H1 (cell line): ENCODE results near the gene HES2. TPM values are rescaled to one million over a fixed set of nuclear protein-coding genes. Genes with fewer than 3 reads are reported as not detected.

Source experiments
- CTCF ChIA-PET: fragments of 300-600 bp; sonication (Branson Sonifier 250); formaldehyde crosslinking; loops from one replicate; lab custom pipeline; 2021; ENCODE audit not compliant: partially characterized antibody; lab: Charles Lee
- POLR2A ChIA-PET: fragments of 300-600 bp; sonication (Branson Sonifier 250); formaldehyde crosslinking; loops from one replicate; lab custom pipeline; 2021; ENCODE audit warnings: inconsistent platforms; ENCODE audit not compliant: partially characterized antibody; lab: Charles Lee
- DNase-seq, 2 experiments: peaks; one replicate each; pipeline versions ENCODE4 v3.0.0 to v3.0.0-alpha.2; 2010 to 2022; ENCODE audit warnings: low spot score in 2 of 2, low read depth in 1 of 2, mixed read lengths in 1 of 2
- FAIRE-seq: peaks from 2 replicates; lab custom pipeline; 2011; peaks lifted over from hg19 to GRCh38; lab: Jason Lieb, UNC
- H2AFZ ChIP-seq: 2 replicates; pipeline ENCODE4 v1.8.1; 2012; ENCODE audit warnings: low read length, inconsistent platforms
- H2AK5ac ChIP-seq: 2 replicates; pipeline ENCODE4 v1.6.1; 2013; ENCODE audit warnings: low read depth, low read length
- H2BK120ac ChIP-seq: replicated peaks from 2 replicates; pipeline ENCODE3; 2013; ENCODE audit warnings: low read depth, low read length, inconsistent platforms
- H2BK12ac ChIP-seq: 2 replicates; pipeline ENCODE4 v1.6.1; 2013; ENCODE audit warnings: low read depth, low read length
- H2BK15ac ChIP-seq: 2 replicates; pipeline ENCODE4 v1.6.1; 2013; ENCODE audit warnings: low read length
- H2BK20ac ChIP-seq: 2 replicates; pipeline ENCODE4 v1.6.1; 2013; ENCODE audit warnings: low read length
- H2BK5ac ChIP-seq: 2 replicates; pipeline ENCODE4 v1.6.1; 2013; ENCODE audit warnings: low read depth, low read length
- H3K14ac ChIP-seq: 2 replicates; pipeline ENCODE4 v1.6.1; 2013; ENCODE audit warnings: inconsistent platforms; ENCODE audit not compliant: insufficient read length
- H3K18ac ChIP-seq: 2 replicates; pipeline ENCODE4 v1.6.1; 2013; ENCODE audit warnings: low read length; ENCODE audit errors: extremely low read depth
- H3K23ac ChIP-seq: 2 replicates; pipeline ENCODE4 v1.6.1; 2013; ENCODE audit warnings: inconsistent platforms; ENCODE audit not compliant: insufficient read length
- H3K23me2 ChIP-seq: 2 replicates; pipeline ENCODE4 v1.6.1; 2013; ENCODE audit warnings: low read depth, low read length
- H3K27ac ChIP-seq: 2 replicates; pipeline ENCODE4 v1.6.1; 2011; ENCODE audit warnings: low read depth, low read length, inconsistent platforms
- H3K27me3 ChIP-seq, 4 experiments: replicated peaks in 1 of 4; 1 replicate in 1 of 4; 2 replicates in 3 of 4; pipeline versions ENCODE4 v1.6.1 to v1.8.1; 2011 to 2013; ENCODE audit warnings: low read length in 3 of 4, mild to moderate bottlenecking in 3 of 4, inconsistent platforms in 2 of 4, mixed read lengths in 2 of 4, moderate library complexity in 1 of 4; ENCODE audit not compliant: control insufficient read depth in 3 of 4, insufficient read depth in 3 of 4; ENCODE audit errors: extremely low read depth in 1 of 4
- H3K36me3 ChIP-seq, 4 experiments: 2 replicates each; pipeline versions ENCODE4 v1.6.1 to v1.8.1; 2011 to 2013; ENCODE audit warnings: mild to moderate bottlenecking in 4 of 4, low read length in 3 of 4, moderate library complexity in 2 of 4, control low read depth in 1 of 4, inconsistent platforms in 1 of 4; ENCODE audit not compliant: insufficient read depth in 4 of 4, control insufficient read depth in 2 of 4
- H3K4ac ChIP-seq: replicated peaks from 2 replicates; pipeline ENCODE3; 2013; ENCODE audit warnings: low read length, low read depth, mixed read lengths, inconsistent platforms; ENCODE audit not compliant: insufficient read length
- H3K4me1 ChIP-seq, 4 experiments: replicated peaks in 1 of 4; 1 replicate in 1 of 4; 2 replicates in 3 of 4; pipeline versions ENCODE4 v1.6.1 to v1.8.1; 2011 to 2013; ENCODE audit warnings: low read length in 3 of 4, inconsistent platforms in 2 of 4, mixed read lengths in 1 of 4; ENCODE audit not compliant: insufficient read depth in 4 of 4, control insufficient read depth in 3 of 4
- H3K4me2 ChIP-seq, 2 experiments: 2 replicates each; pipeline versions ENCODE4 v1.6.1 to v1.8.1; 2011 to 2013; ENCODE audit warnings: low read depth in 2 of 2, low read length in 2 of 2, control low read depth in 1 of 2, inconsistent platforms in 1 of 2, mild to moderate bottlenecking in 1 of 2; ENCODE audit not compliant: insufficient read depth in 1 of 2
- H3K4me3 ChIP-seq, 4 experiments: fragments of 200-600, 300-600 bp in 1 of 4; sonication (generic), shearing (Covaris generic), sonication (Bioruptor Twin) in 1 of 4; 2 replicates each; pipeline versions ENCODE4 v1.5.1 to v1.8.1; 2011 to 2016; ENCODE audit warnings: low read length in 4 of 4, low read depth in 3 of 4, control low read depth in 2 of 4, inconsistent platforms in 2 of 4, mild to moderate bottlenecking in 2 of 4, mixed read lengths in 1 of 4, moderate library complexity in 1 of 4; ENCODE audit not compliant: insufficient read depth in 2 of 4; ENCODE audit errors: extremely low read depth in 1 of 4
- H3K56ac ChIP-seq: replicated peaks from 2 replicates; pipeline ENCODE3; 2013; ENCODE audit warnings: low read depth, mild to moderate bottlenecking, mixed read lengths, low read length, inconsistent platforms; ENCODE audit not compliant: insufficient read length
- H3K79me1 ChIP-seq: 2 replicates; pipeline ENCODE4 v1.6.1; 2013; ENCODE audit warnings: low read depth, low read length, control low read depth
- H3K79me2 ChIP-seq, 2 experiments: 2 replicates each; pipeline versions ENCODE4 v1.6.1 to v1.8.1; 2012 to 2013; ENCODE audit warnings: low read length in 2 of 2, mild to moderate bottlenecking in 2 of 2, inconsistent platforms in 1 of 2; ENCODE audit not compliant: insufficient read depth in 2 of 2, control insufficient read depth in 1 of 2
- H3K9ac ChIP-seq, 4 experiments: replicated peaks in 1 of 4; 1 replicate in 1 of 4; 2 replicates in 3 of 4; pipeline versions ENCODE4 v1.6.1 to v1.8.1; 2011 to 2013; ENCODE audit warnings: low read depth in 3 of 4, low read length in 3 of 4, control low read depth in 2 of 4, mild to moderate bottlenecking in 2 of 4, moderate library complexity in 2 of 4, inconsistent platforms in 1 of 4; ENCODE audit errors: extremely low read depth in 1 of 4
- H3K9me3 ChIP-seq, 2 experiments: 2 replicates each; pipeline versions ENCODE4 v1.6.1 to v1.8.1; 2012 to 2013; ENCODE audit warnings: mild to moderate bottlenecking in 2 of 2, moderate library complexity in 2 of 2, control low read depth in 1 of 2, inconsistent platforms in 1 of 2, low read depth in 1 of 2, low read length in 1 of 2, mixed read lengths in 1 of 2; ENCODE audit not compliant: insufficient read depth in 2 of 2
- H4K20me1 ChIP-seq, 2 experiments: replicated peaks in 1 of 2; 2 replicates each; pipeline versions ENCODE3 to v1.8.1; 2011 to 2013; ENCODE audit warnings: inconsistent platforms in 2 of 2, low read length in 2 of 2, mild to moderate bottlenecking in 1 of 2; ENCODE audit not compliant: insufficient read depth in 2 of 2, control insufficient read depth in 1 of 2
- H4K5ac ChIP-seq: 2 replicates; pipeline ENCODE4 v1.6.1; 2013; ENCODE audit warnings: low read length, low read depth, mixed read lengths, inconsistent platforms; ENCODE audit not compliant: insufficient read length
- H4K8ac ChIP-seq: 2 replicates; pipeline ENCODE4 v1.8.0; 2013; ENCODE audit warnings: mild to moderate bottlenecking, moderate library complexity, low read length, inconsistent platforms; ENCODE audit not compliant: insufficient read depth; ENCODE audit errors: extremely low read depth
- H4K91ac ChIP-seq: replicated peaks from 2 replicates; pipeline ENCODE3; 2013; ENCODE audit warnings: low read length, mixed read lengths, inconsistent platforms; ENCODE audit not compliant: insufficient read length
- BACH1 ChIP-seq: IDR thresholded peaks from 2 replicates; pipeline ENCODE4 v1.6.1; 2012; ENCODE audit warnings: low read length, improper control_type of control experiment
- CHD2 ChIP-seq: IDR thresholded peaks from 2 replicates; pipeline ENCODE4 v1.6.1; 2012; ENCODE audit warnings: low read length, improper control_type of control experiment
- FOSL1 ChIP-seq: IDR thresholded peaks from 2 replicates; pipeline ENCODE4 v1.6.1; 2011; ENCODE audit warnings: mild to moderate bottlenecking, low read depth, low read length, moderate library complexity; ENCODE audit not compliant: insufficient read depth
- JUN ChIP-seq: IDR thresholded peaks from 2 replicates; pipeline ENCODE4 v1.6.1; 2011; ENCODE audit warnings: low read depth, mild to moderate bottlenecking, improper control_type of control experiment, low read length
- NANOG ChIP-seq: IDR thresholded peaks from 2 replicates; pipeline ENCODE4 v1.6.1; 2011; ENCODE audit warnings: low read length, low read depth, mild to moderate bottlenecking, inconsistent platforms; ENCODE audit not compliant: insufficient read depth, poor library complexity, severe bottlenecking
- POU5F1 ChIP-seq: IDR thresholded peaks from 2 replicates; pipeline ENCODE4 v1.6.1; 2011; ENCODE audit warnings: low read depth, mild to moderate bottlenecking, low read length, moderate library complexity
- RAD21 ChIP-seq, 2 experiments: IDR thresholded peaks in 1 of 2; conservative IDR thresholded peaks in 1 of 2; 2 replicates each; pipeline ENCODE4 v1.6.1; 2011; ENCODE audit warnings: low read depth in 2 of 2, low read length in 2 of 2, improper control_type of control experiment in 1 of 2, inconsistent platforms in 1 of 2, mild to moderate bottlenecking in 1 of 2, moderate library complexity in 1 of 2
- RBBP5 ChIP-seq: IDR thresholded peaks from 2 replicates; pipeline ENCODE4 v1.7.1; 2012; ENCODE audit warnings: low read depth, mild to moderate bottlenecking, inconsistent platforms, low read length, moderate library complexity, borderline replicate concordance
- SP2 ChIP-seq: IDR thresholded peaks from 2 replicates; pipeline ENCODE4 v1.6.1; 2012; ENCODE audit warnings: mild to moderate bottlenecking, low read length, inconsistent platforms
- SUZ12 ChIP-seq: fragments of 200-600 bp; sonication (generic); IDR thresholded peaks from 2 replicates; pipeline ENCODE4 v1.6.1; 2012; ENCODE audit warnings: mild to moderate bottlenecking, inconsistent platforms, low read length, moderate library complexity, mixed read lengths
- WGBS, 2 experiments: shearing (Covaris generic) in 1 of 2; methylation state at CpG; one replicate each; pipeline versions ENCODE4 v1.1.6 to v1.1.7; 2013 to 2015; ENCODE audit warnings: low lambda C conversion rate in 2 of 2, mixed read lengths in 2 of 2, inconsistent platforms in 1 of 2, low coverage in 1 of 2, missing lambda C conversion rate in 1 of 2; ENCODE audit not compliant: insufficient replicate concordance in 2 of 2, insufficient coverage in 1 of 2, insufficient read length in 1 of 2; ENCODE audit errors: extremely low coverage in 1 of 2, missing lambda C conversion rate in 1 of 2; 5-methylcytosine and 5-hydroxymethylcytosine counted together
- polyA plus RNA-seq, 7 experiments: library from polyadenylated mRNA; depleted of rRNA in 3 of 7; stranded (reverse) in 5 of 7; unstranded in 2 of 7; fragments of >200 nt in 5 of 7; fragments of 200-250 nt in 2 of 7; gene quantifications; 1 replicate in 5 of 7; 2 replicates in 1 of 7; 4 replicates in 1 of 7; pipeline versions ENCODE4 v1.2.1 to v1.2.3, GENCODE V29; 2011 to 2013; ENCODE audit warnings: missing spikeins in 2 of 7, mixed read lengths in 2 of 7
- total RNA-seq: library from RNA; stranded (reverse); fragmentation: NEBNext Ultra II Directional; extraction: Animal tissue kit (Norgen Biotek cat#: 25700); gene quantifications from 2 replicates; pipeline ENCODE4 v1.2.1, GENCODE V29; 2021
- TF ChIP-seq, protein P1 (sequence below): IDR thresholded peaks from 2 replicates; pipeline ENCODE4 v1.6.1; 2012; ENCODE audit warnings: inconsistent platforms

HES2 gene
- total and polyA plus RNA-seq, 2 of the 8 experiments (the other 6 are each of a cell fraction or from before 2014, with no cell fraction given), result 0.15 to 0.53 TPM

DNA sequence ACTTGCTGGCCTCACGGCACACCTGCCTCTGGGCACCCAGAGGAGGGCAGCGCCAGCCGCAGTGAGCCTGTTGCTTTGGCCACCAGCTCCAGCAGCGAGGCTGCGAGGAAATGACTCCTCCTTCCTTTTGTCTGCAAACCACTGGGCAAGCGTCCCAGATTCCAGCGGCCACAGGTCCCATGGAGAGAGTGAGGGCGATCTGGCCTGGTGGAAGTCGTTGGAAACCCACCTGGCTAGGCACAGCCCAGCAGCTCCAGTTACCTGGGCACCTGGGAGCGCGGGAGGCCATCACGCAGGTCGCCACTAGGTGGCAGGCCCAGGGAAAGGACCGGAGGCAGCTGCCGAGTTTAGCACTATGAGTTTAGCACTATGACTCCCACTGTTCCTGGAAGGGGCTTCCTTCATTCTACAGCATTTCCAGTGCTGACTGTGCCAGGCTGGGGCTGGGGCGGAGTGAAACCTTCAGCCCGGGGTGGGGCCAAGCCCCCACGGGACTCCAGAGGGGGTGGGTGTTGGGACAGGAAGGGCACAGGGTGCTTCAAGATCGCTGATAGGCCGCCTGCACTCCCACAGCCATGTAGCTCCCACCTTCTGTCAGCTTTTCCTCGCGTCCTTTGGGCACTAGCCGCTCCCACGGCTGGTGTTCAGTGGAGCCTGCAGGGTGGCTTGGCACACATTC, 3.7 kb upstream of the HES2 start:
- Histone ChIP-seq H3K9ac (no peak overlapping the region), H4K8ac (peak overlapping the region; percentile 48), H3K27me3 (peaks cover 63 to 87% (median 79%) of the 10 kb centered on the region in 4 experiments), H3K4me2 (peak overlapping the region; percentile 26 to 67), H2AFZ (no peak overlapping the region), H3K14ac (no peak overlapping the region), H2AK5ac (no peak overlapping the region), H2BK15ac (0 out of 2 replicates have a peak overlapping the region, but pooled peaks have one; percentile 72), H3K23me2 (peaks cover 17% of the 10 kb centered on the region; the same call in 1 of the 2 replicates), H2BK12ac (0 out of 2 replicates have a peak overlapping the region, but pooled peaks have one; percentile 50), H4K5ac (no peak overlapping the region), H3K56ac (no peak overlapping the region), H2BK120ac (peak overlapping the region; percentile 33), H3K27ac (no peak overlapping the region), H3K18ac (no peak overlapping the region), H3K9me3 (no peaks in the 10 kb centered on the region), H3K4ac (no peak overlapping the region), H2BK5ac (no peak overlapping the region), H4K91ac (no peak overlapping the region), H4K20me1 (peaks cover 0 to 7% of the 10 kb centered on the region in 2 experiments), H3K23ac (no peak overlapping the region), H3K4me3 (peak overlapping the region in 3 of 4 experiments; percentile 15 to 52 (median 19); a peak in 5 of 8 replicates), H3K79me1 (no peaks in the 10 kb centered on the region), H2BK20ac (no peak overlapping the region), H3K36me3 (peaks cover 0 to 12% (median 0%) of the 10 kb centered on the region in 4 experiments; a peak in 1 of 8 replicates), H3K79me2 (no peaks in the 10 kb centered on the region), H3K4me1 (peaks cover 0 to 30% (median 11%) of the 10 kb centered on the region in 4 experiments; a peak in 5 of 7 replicates)
- DNase-seq (peak; percentile 57 to 92), FAIRE-seq (no peak)
- ChIA-PET CTCF (interaction anchor here (0.7 to 58.4 kb wide), 37 partner anchors 10 to 1512 kb away, joined by 3 to 1769 read pairs (median 4); partner anchors contain the start of genes TNFRSF25 and ZBTB48), POLR2A (interaction anchor here (0.7 to 3.4 kb wide), 3 partner anchors 16 to 225 kb away, joined by 3 to 15 read pairs (median 4); no protein-coding TSS in a partner anchor)
- 19% methylated on average over 24 of the region's 24 CpGs; no CpG with 5 or more reads in 1 of the 2 experiments for WGBS, 2 experiments
- TF ChIP-seq FOSL1 (no peak), RBBP5 (no peak; the same call in 1 of the 2 replicates), JUN (no peak), NANOG (peak; percentile 30), SUZ12 (peak; percentile 38; the same call in 1 of the 2 replicates), SP2 (no peak), CHD2 (no peak), POU5F1 (no peak), RAD21 (IDR thresholded peaks at IDR 0.05 in 1 of 2, conservative IDR thresholded peaks at IDR 0.05 in 1 of 2; ENCODE audit: low read depth in 2 of 2, low read length in 2 of 2) (peak; percentile 54 to 69), BACH1 (no peak)
- TF ChIP-seq, protein P1, sequence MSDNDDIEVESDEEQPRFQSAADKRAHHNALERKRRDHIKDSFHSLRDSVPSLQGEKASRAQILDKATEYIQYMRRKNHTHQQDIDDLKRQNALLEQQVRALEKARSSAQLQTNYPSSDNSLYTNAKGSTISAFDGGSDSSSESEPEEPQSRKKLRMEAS, result peak; percentile 47; the same call in 1 of the 2 replicates
